ENCODE data around the gene EMILIN3.

DNA sequence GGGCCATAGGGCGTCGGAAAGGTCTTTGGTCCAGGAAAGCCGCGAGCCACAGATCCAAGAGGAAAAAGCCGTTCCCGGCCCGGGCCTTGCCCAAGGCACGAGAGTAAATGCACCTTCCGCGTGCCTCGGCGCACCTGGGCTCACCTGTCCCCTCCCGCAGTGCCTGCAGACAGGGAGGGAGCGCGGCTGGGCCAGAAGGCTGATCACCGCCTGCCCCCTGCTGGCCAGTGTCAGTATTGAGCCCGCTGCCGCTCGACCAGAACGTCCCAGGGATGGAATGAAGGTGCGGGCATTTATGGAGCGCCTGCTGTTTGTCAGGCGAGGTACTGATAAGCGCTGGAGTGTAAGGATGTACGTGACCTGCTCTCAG lies 26.7 kb downstream of the EMILIN3 start:
- TF ChIP-seq, protein P1, sequence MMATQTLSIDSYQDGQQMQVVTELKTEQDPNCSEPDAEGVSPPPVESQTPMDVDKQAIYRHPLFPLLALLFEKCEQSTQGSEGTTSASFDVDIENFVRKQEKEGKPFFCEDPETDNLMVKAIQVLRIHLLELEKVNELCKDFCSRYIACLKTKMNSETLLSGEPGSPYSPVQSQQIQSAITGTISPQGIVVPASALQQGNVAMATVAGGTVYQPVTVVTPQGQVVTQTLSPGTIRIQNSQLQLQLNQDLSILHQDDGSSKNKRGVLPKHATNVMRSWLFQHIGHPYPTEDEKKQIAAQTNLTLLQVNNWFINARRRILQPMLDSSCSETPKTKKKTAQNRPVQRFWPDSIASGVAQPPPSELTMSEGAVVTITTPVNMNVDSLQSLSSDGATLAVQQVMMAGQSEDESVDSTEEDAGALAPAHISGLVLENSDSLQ (IDR thresholded peaks at IDR 0.05): no peak
- TF ChIP-seq ARNT (IDR thresholded peaks at IDR 0.05): no peak
- TF ChIP-seq TARDBP (IDR thresholded peaks at IDR 0.05): no peak
- TF ChIP-seq ZNF384 (IDR thresholded peaks at IDR 0.05): no peak
- no peak for TF ChIP-seq FOXA1 (IDR thresholded peaks at IDR 0.05)
- no peak for TF ChIP-seq SP1 (IDR thresholded peaks at IDR 0.05)
- TF ChIP-seq HDGF (IDR thresholded peaks at IDR 0.05; ENCODE audit: borderline replicate concordance): no peak
- TF ChIP-seq FOXK2 (IDR thresholded peaks at IDR 0.05): no peak

Data from HEK293T (cell line).